Fibroblast of the aortic adventitia (primary cell): ENCODE data around the gene PKD2L1. TPM values are rescaled to one million over a fixed set of nuclear protein-coding genes. Genes with fewer than 3 reads are reported as not detected.
"Not testable (repeated sequence)": the region's sequence is repeated elsewhere in the genome, so short reads cannot be mapped to it uniquely, and the experiment has no call there.

Source experiments
- DNase-seq: peaks from one replicate; pipeline ENCODE4 v3.0.0-alpha.2; 2010; ENCODE audit warnings: low read depth
- H3K4me3 ChIP-seq: 2 replicates; pipeline ENCODE4 v1.5.1; 2011; ENCODE audit warnings: low read depth, mild to moderate bottlenecking, control low read depth, low read length, moderate library complexity
- total RNA-seq: library from RNA; depleted of rRNA; stranded (reverse); fragments of >200 nt; gene quantifications from 2 replicates; pipeline ENCODE4 v1.2.3, GENCODE V29; 2012; ENCODE audit warnings: low replicate concordance
- TF ChIP-seq, protein P1 (sequence below): IDR thresholded peaks from 2 replicates; pipeline ENCODE4 v1.5.1; 2011; ENCODE audit warnings: mild to moderate bottlenecking, low read length, control low read depth, inconsistent platforms; ENCODE audit not compliant: insufficient read depth

The PKD2L1 gene
- total RNA-seq, 1 donor, result not detected

DNA sequence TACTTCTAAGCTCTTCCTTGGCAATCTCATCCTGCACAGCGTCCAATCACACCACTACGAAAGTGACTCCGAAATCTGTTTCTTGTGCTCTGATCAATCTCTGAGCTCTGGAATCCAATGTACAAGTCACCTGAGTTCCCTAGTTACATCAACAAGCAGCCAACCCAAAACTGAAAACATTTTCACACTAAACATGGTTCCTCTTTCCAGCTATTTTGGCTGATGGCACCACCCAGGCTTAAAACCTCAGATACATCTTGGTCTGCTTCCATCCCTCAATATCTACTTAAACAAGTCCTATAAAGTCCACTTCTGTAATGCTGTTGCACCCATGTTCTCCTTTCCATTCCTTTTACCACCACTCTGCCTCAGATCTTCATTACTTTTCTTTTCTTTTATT lies 47.1 kb downstream of the PKD2L1 start:
- DNase-seq, result no peak
- TF ChIP-seq, protein P1, sequence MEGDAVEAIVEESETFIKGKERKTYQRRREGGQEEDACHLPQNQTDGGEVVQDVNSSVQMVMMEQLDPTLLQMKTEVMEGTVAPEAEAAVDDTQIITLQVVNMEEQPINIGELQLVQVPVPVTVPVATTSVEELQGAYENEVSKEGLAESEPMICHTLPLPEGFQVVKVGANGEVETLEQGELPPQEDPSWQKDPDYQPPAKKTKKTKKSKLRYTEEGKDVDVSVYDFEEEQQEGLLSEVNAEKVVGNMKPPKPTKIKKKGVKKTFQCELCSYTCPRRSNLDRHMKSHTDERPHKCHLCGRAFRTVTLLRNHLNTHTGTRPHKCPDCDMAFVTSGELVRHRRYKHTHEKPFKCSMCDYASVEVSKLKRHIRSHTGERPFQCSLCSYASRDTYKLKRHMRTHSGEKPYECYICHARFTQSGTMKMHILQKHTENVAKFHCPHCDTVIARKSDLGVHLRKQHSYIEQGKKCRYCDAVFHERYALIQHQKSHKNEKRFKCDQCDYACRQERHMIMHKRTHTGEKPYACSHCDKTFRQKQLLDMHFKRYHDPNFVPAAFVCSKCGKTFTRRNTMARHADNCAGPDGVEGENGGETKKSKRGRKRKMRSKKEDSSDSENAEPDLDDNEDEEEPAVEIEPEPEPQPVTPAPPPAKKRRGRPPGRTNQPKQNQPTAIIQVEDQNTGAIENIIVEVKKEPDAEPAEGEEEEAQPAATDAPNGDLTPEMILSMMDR, result no peak
- H3K4me3 ChIP-seq, result no peak overlapping the region

DNA sequence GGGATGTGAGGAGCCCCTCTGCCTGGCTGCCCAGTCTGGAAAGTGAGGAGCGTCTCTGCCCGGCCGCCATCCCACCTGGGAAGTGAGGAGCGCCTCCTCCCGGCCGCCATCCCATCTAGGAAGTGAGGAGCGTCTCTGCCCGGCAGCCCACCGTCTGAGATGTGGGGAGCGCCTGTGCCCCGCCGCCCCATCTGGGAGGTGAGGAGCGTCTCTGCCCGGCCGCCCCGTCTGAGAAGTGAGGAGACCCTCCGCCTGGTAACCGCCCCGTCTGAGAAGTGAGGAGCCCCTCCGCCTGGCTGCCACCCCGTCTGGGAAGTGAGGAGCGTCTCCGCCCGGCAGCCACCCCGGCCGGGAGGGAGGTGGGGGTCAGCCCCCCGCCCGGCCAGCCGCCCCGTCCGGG lies 53.1 kb downstream of the PKD2L1 start:
- DNase-seq, H3K4me3 ChIP-seq: not testable (repeated sequence)

DNA sequence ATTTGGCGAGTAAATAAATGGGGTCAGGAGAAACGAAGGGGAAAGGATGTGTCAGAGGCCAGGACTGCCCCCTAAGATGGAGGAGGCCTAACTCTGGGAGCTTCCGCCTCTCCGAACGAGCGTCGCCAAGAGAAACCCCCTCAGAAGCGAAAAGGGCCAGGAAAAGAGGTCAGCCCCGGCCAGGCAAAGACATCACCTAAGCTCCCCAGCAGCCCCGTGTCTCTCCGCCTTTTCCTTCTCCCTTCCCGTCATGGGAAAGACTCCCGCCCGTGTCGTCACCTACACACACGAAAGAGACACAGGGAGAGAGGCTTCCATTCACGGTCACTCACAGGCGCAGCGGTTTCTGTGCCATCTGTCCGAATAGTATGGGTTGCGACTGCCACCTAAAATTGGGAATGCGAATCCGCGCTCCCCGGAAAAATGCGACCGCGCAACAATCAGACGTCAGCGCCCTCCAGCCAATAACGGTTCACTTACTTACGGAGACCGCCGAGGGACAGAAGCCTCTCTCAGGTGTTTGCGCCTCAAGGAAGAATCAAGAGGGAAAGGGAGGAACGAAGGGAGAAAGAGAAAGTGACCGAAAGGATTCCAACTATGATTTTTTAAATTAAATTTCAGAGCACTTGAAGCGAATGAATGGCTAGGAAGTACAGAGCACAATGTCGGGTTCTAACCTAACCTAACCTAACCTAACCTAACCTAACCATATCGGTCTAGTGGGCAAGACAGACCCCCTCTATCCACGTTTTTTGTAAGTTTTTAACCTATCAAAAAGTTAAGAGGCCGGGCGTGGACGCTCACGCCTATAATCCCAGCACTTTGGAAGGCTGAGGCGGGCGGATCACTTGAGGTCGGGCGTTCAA lies 62.6 kb downstream of the PKD2L1 start, which contains the start of gene CWF19L1:
CWF19L1 (minus strand) TSS at position 400 of the 866 bp plus-strand sequence; CDS start at position 355, 45 bp downstream.
- TF ChIP-seq, protein P1, result no peak
- peak; percentile 89 for DNase-seq
- peak within 1 kb of the TSS; percentile 100 for H3K4me3 ChIP-seq

DNA sequence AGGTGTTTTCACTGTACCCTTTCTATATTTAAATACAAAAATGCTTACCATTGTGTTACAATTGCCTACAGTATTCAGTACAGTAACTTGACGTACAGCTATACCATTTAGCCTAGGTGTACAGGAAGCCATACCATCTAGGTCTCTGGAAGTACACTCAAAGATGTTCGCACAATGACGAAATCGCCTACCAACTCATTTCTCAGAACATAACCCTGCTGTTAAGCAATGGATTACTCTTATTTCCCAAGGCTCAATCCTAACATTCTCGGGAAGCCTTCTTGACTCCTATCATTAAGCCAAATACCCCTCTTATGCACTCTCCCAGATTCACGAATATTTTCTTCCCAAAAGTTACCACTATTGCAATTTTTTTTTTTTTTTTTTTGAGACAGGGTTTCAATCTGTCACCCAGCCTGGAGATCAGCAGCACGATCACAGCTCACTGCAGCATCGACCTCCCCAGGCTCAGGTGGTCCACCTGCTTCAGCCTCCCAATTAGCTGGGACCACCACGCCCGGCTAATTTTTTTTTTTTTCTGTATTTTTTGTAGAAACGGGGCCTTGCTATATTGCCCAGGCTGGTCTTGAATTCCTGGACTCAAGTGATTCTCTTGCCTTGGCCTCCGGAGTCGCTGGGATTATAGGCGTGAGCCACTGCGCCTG lies 64.1 kb downstream of the PKD2L1 start:
- H3K4me3 ChIP-seq, result no peak overlapping the region
- DNase-seq, result no peak
- TF ChIP-seq, protein P1, result no peak

DNA sequence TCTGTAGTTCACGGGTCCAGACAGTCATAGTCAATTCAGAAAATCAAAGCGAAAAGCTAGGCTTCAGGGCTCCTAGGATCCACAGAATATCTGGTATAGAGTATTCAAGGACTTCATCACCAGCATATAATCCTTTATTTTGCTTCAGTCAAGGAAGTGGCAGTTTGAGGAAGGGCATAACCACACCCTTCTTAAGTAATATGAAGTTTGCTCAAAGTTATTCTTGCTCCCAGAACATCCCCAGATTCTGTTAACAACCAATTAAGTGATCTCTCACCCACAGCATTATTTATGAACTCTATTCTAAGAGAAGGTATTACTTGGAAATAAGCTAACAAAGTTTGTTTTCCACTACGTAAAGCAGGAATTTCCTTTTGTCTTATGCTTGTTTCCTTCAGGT lies 75.8 kb downstream of the PKD2L1 start:
- DNase-seq, result no peak
- H3K4me3 ChIP-seq, result no peak overlapping the region
- TF ChIP-seq, protein P1, result no peak

DNA sequence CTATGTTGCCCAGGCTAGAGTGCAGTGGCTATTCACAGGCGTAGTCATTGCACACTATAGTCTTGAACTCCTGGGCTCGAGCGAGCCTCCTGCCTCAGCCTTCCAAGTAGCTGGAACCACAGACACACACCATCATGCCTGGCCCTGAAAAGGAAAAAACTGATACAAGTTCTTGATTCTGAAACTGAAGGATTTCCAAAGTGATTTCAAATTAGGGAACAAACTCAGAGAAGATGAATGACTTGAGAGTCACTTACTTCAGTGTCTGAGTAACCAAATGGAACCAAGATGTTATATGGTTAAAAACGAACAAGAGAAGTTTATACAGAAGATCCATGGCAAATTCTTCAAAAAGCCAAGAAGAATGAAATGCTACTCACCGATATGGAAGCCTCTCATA lies 77.0 kb downstream of the PKD2L1 start:
- TF ChIP-seq, protein P1, result no peak
- no peak overlapping the region for H3K4me3 ChIP-seq
- DNase-seq, result no peak

DNA sequence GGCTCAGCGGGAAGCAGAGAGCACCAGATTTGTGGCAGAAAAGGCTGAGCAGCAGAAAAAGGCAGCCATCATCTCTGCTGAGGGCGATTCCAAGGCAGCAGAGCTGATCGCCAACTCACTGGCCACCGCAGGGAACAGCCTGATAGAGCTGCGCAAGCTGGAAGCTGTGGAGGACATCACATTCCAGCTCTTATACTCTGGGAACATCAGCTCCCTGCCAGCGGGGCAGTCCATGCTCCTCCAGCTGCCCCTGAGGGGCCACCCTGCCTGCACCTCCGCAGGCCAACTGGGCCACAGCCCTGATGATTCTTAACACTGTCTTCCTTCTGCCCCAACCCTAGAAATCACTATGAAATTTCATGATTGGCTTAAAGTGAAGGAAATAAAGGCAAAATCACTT lies 81.2 kb downstream of the PKD2L1 start:
- TF ChIP-seq, protein P1, result no peak
- no peak for DNase-seq
- H3K4me3 ChIP-seq, result no peak overlapping the region
